ENCODE results near the gene ANKRD9. TPM values are rescaled to one million over a fixed set of nuclear protein-coding genes. Genes with fewer than 3 reads are reported as not detected.

Gene ANKRD9
- total and polyA plus RNA-seq, 2 of the 13 experiments (the other 11 are each of a cell fraction or from before 2014, with no cell fraction given), result 10.0 to 15.0 TPM

- TF ChIP-seq IRF1 (CRISPR knock-in tag; IDR thresholded peaks at IDR 0.05; ENCODE audit: low read depth) (no peak), CC2D1A (CRISPR knock-in tag; IDR thresholded peaks at IDR 0.05) (no peak), ZNF563 (CRISPR knock-in tag; IDR thresholded peaks at IDR 0.05) (0 out of 2 replicates have a peak, but pooled peaks have one; percentile 40), ZNF768 (CRISPR knock-in tag; IDR thresholded peaks at IDR 0.05) (no peak), NFIC (IDR thresholded peaks at IDR 0.05; ENCODE audit: low read length) (no peak), FIP1L1 (IDR thresholded peaks at IDR 0.05; ENCODE audit: borderline replicate concordance, insufficient read depth, low read depth, low read length) (no peak)
- TF ChIP-seq, protein P1, sequence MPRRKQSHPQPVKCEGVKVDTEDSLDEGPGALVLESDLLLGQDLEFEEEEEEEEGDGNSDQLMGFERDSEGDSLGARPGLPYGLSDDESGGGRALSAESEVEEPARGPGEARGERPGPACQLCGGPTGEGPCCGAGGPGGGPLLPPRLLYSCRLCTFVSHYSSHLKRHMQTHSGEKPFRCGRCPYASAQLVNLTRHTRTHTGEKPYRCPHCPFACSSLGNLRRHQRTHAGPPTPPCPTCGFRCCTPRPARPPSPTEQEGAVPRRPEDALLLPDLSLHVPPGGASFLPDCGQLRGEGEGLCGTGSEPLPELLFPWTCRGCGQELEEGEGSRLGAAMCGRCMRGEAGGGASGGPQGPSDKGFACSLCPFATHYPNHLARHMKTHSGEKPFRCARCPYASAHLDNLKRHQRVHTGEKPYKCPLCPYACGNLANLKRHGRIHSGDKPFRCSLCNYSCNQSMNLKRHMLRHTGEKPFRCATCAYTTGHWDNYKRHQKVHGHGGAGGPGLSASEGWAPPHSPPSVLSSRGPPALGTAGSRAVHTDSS (CRISPR knock-in tag; conservative IDR thresholded peaks at IDR 0.05), result no peak
- TF ChIP-seq, protein P2, sequence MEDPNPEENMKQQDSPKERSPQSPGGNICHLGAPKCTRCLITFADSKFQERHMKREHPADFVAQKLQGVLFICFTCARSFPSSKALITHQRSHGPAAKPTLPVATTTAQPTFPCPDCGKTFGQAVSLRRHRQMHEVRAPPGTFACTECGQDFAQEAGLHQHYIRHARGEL (CRISPR knock-in tag; IDR thresholded peaks at IDR 0.05), result no peak
Observed at GRCh38 chr14:102507857-102508312, 1.7 kb downstream of the ANKRD9 start (continued).

DNA sequence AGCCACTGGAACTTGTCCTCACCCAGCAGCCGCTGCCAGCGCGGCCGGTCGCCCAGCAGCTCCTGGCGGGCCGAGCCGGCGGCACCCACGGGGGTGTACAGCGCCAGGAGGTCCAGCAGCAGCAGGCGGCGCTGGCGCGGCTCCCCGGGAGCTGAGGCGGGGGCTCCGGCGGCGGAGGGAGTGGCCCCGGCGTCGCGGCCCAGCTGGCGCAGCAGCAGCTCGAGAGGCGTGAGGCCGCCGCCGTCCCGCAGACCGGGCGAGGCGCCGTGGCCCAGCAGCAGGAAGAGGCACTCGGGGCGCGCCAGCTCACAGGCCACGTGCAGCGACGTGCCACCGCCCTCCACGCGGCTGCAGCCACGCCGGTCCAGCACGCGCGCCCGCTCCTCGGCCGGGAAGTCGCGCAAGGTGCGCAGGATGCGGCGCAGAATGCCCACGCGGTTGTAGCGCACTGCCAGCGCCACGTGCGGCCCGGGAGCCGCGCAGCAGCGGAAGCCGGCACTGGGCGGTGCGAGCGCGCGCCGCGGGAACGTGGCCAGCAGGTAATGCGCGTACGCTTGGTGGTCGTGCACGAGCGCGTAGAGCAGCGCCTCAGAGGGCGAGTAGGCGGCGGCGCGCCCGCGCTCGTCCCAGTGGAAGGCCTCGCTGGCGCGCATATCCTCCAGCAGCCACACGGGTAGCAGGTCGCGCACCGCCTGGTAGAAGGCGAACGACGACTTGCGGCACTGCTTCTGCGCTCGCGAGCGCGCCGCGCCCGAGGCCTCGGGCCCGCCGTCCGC lies 2.3 kb downstream of the ANKRD9 start:
- Histone ChIP-seq H3K27me3 (ENCODE audit: control insufficient read depth in 1 of 2, insufficient read depth in 2 of 2, low read length in 2 of 2) (no peaks in the 10 kb centered on the region; a peak in 2 of 5 replicates), H4K20me1 (ENCODE audit: insufficient read depth, low read length) (no peaks in the 10 kb centered on the region), H3K9me3 (ENCODE audit: low read length) (no peaks in the 10 kb centered on the region), H3K4me1 (ENCODE audit: insufficient read depth, low read length) (peaks cover 30% of the 10 kb centered on the region), H3K36me3 (replicated peaks in 1 of 2; ENCODE audit: control insufficient read depth in 1 of 2, insufficient read depth in 2 of 2, low read length in 2 of 2) (peaks cover 3 to 4% of the 10 kb centered on the region in 2 experiments; a peak in 1 of 5 replicates), H3K9ac (ENCODE audit: insufficient read depth, low read depth, low read length) (no peak overlapping the region), H3K79me2 (ENCODE audit: insufficient read depth, low read length) (no peaks in the 10 kb centered on the region), H2AFZ (ENCODE audit: low read length) (no peak overlapping the region), H3K27ac (ENCODE audit: extremely low read length, insufficient read depth, low read length) (no peak overlapping the region), H3K4me2 (ENCODE audit: low read depth, low read length) (no peak overlapping the region), H3K4me3 (replicated peaks in 1 of 3; ENCODE audit: insufficient read depth in 1 of 3, low read depth in 2 of 3, low read length in 3 of 3) (no peak overlapping the region)
- CTCF ChIA-PET (ENCODE audit: low intra/inter-chr PET ratio, low total read pairs), result no interaction called here
- intact Hi-C loops (cut with micrococcal nuclease; ENCODE audit: unreplicated experiment) (no loop called here), in situ Hi-C loops (cut with HindIII; ENCODE audit: extremely low pct_ligation_motif_present, low pct_unique_long_range_greater_than_20kb) (no loop called here)
- FAIRE-seq, result no peak
- ATAC-seq, result no peak
- no peak for DNase-seq (ENCODE audit: low spot score)
- BruUV-seq (replicated peaks), result no TSS peak
- 99% methylated on average over 52 of the region's 115 CpGs for WGBS (ENCODE audit: low lambda C conversion rate)
- POLR2A ChIA-PET, result interaction anchor here (0.9 to 1.8 kb wide), 5 partner anchors 9 to 186 kb away, joined by 3 to 11 read pairs (median 9); no protein-coding TSS in a partner anchor
- TF ChIP-seq RCOR2 (CRISPR knock-in tag; IDR thresholded peaks at IDR 0.05) (no peak), ZNF432 (CRISPR knock-in tag; IDR thresholded peaks at IDR 0.05; ENCODE audit: borderline replicate concordance) (no peak), ELF4 (CRISPR knock-in tag; IDR thresholded peaks at IDR 0.05; ENCODE audit: borderline replicate concordance) (no peak), MTF1 (CRISPR knock-in tag; IDR thresholded peaks at IDR 0.05) (no peak), ZNF557 (CRISPR knock-in tag; IDR thresholded peaks at IDR 0.05) (no peak), XRCC5 (optimal IDR thresholded peaks at IDR 0.05; ENCODE audit: low read length) (no peak), ZNF431 (CRISPR knock-in tag; IDR thresholded peaks at IDR 0.05; ENCODE audit: borderline replicate concordance, low read depth) (no peak), ZNF720 (CRISPR knock-in tag; IDR thresholded peaks at IDR 0.05) (no peak), NR3C1 (CRISPR knock-in tag; IDR thresholded peaks at IDR 0.05) (no peak)
- TF ChIP-seq, protein P3, sequence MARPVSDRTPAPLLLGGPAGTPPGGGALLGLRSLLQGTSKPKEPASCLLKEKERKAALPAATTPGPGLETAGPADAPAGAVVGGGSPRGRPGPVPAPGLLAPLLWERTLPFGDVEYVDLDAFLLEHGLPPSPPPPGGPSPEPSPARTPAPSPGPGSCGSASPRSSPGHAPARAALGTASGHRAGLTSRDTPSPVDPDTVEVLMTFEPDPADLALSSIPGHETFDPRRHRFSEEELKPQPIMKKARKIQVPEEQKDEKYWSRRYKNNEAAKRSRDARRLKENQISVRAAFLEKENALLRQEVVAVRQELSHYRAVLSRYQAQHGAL (CRISPR knock-in tag; IDR thresholded peaks at IDR 0.05; ENCODE audit: not compliant biosample characterization), result no peak
- TF ChIP-seq, protein P4, sequence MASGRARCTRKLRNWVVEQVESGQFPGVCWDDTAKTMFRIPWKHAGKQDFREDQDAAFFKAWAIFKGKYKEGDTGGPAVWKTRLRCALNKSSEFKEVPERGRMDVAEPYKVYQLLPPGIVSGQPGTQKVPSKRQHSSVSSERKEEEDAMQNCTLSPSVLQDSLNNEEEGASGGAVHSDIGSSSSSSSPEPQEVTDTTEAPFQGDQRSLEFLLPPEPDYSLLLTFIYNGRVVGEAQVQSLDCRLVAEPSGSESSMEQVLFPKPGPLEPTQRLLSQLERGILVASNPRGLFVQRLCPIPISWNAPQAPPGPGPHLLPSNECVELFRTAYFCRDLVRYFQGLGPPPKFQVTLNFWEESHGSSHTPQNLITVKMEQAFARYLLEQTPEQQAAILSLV (CRISPR knock-in tag; IDR thresholded peaks at IDR 0.05; ENCODE audit: borderline replicate concordance), result no peak
